Gastrocnemius medialis (tissue), 4 donors: ENCODE measurements around the gene CIB2.

Experiments used
- CTCF ChIP-seq, 5 experiments: fragments of 450-650 bp in 3 of 5; fragments of 200-600 bp in 2 of 5; sonication (generic) in 2 of 5; IDR thresholded peaks in 4 of 5; conservative IDR thresholded peaks in 1 of 5; 1 replicate in 4 of 5; 2 replicates in 1 of 5; pipeline ENCODE4 v1.5.1; 2016 to 2019; ENCODE audit warnings: antibody characterized with exemption in 5 of 5, mild to moderate bottlenecking in 3 of 5, moderate library complexity in 3 of 5
- POLR2A ChIP-seq, 2 donors: fragments of 450-650 bp; IDR thresholded peaks; one replicate each; pipeline ENCODE4 v1.6.1; 2017; ENCODE audit warnings: antibody characterized with exemption in 2 of 2, mild to moderate bottlenecking in 2 of 2, moderate library complexity in 2 of 2

GRCh38 chr15:78097667-78098066 is 33.6 kb downstream of the CIB2 start:
- TF ChIP-seq CTCF (IDR thresholded peaks at IDR 0.05 in 4 of 5, conservative IDR thresholded peaks at IDR 0.05 in 1 of 5) (no peak), POLR2A (IDR thresholded peaks at IDR 0.05) (no peak)
